Tibial nerve (tissue), 4 donors: ENCODE data around the gene RASSF1. TPM values are rescaled to one million over a fixed set of nuclear protein-coding genes. Genes with fewer than 3 reads are reported as not detected.

Source experiments
- DNase-seq, 2 donors: peaks; one replicate each; pipeline ENCODE4 v3.0.0-alpha.2; 2019; ENCODE audit warnings: low spot score in 2 of 2
- H3K27ac ChIP-seq, 4 donors: fragments of 200-600 bp; sonication (generic) in 3 of 4; one replicate each; pipeline ENCODE4 v1.5.1; 2017 to 2019; ENCODE audit warnings: mild to moderate bottlenecking in 1 of 4
- H3K27me3 ChIP-seq, 2 donors: fragments of 200-600 bp; sonication (generic) in 1 of 2; one replicate each; pipeline versions ENCODE4 v1.5.1 to v1.6.0; 2017 to 2019
- H3K36me3 ChIP-seq, 3 donors: fragments of 200-600 bp; sonication (generic); one replicate each; pipeline ENCODE4 v1.5.1; 2018 to 2019
- H3K4me1 ChIP-seq, 4 donors: fragments of 200-600 bp; sonication (generic) in 3 of 4; one replicate each; pipeline ENCODE4 v1.5.1; 2017 to 2019
- H3K4me3 ChIP-seq, 4 donors: fragments of 200-600 bp; sonication (generic) in 3 of 4; one replicate each; pipeline ENCODE4 v1.5.1; 2017 to 2019; ENCODE audit warnings: mild to moderate bottlenecking in 1 of 4, moderate library complexity in 1 of 4
- H3K9me3 ChIP-seq, 4 donors: fragments of 200-600 bp; sonication (generic) in 3 of 4; one replicate each; pipeline ENCODE4 v1.5.1; 2017 to 2019
- EP300 ChIP-seq, 2 donors: sonication (generic); formaldehyde crosslinking; IDR thresholded peaks; one replicate each; pipeline ENCODE4 v1.6.1; 2017; ENCODE audit warnings: antibody characterized with exemption in 2 of 2, mild to moderate bottlenecking in 1 of 2
- POLR2A ChIP-seq, 2 donors: fragments of 450-650 bp; IDR thresholded peaks; one replicate each; pipeline ENCODE4 v1.6.1; 2017; ENCODE audit warnings: antibody characterized with exemption in 2 of 2, mild to moderate bottlenecking in 2 of 2, moderate library complexity in 2 of 2
- WGBS, 2 donors: methylation state at CpG; one replicate each; pipeline ENCODE4 v1.1.5; 2018; 5-methylcytosine and 5-hydroxymethylcytosine counted together
- total RNA-seq, 4 donors: library from RNA; depleted of rRNA; stranded (reverse); fragments of >200 nt; gene quantifications; one replicate each; pipeline ENCODE4 v1.1.0, GENCODE V29; 2016
- TF ChIP-seq, protein P1 (sequence below), 5 experiments: fragments of 200-600 bp in 3 of 5; fragments of 450-650 bp in 2 of 5; sonication (generic) in 3 of 5; IDR thresholded peaks; one replicate each; pipeline ENCODE4 v1.5.1; 2016 to 2019; ENCODE audit warnings: antibody characterized with exemption in 5 of 5, mild to moderate bottlenecking in 3 of 5, moderate library complexity in 2 of 5

The RASSF1 gene
- total RNA-seq, 4 donors from 2014 or later, result 77.4 to 99.0 (median 82.6) TPM

DNA sequence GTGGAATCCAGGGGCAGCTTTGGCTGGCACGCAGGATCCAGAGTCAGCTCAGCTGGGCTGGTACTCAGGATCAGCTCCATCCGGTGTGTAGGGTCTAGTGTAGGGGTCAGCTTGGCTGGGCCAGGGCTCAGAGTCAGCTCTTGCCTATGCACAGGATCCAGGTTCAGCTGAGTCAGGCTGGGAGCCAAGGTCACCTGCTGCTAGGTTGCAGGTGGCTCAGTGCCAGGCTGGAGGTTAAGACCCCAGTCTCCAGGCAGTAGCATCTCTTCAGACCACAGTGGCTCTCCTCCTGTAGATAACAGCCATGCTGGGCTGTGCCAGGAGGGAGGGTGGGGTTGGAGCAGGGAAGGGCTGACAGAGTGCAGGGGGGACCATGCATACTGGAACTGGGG is 43.3 kb downstream of the RASSF1 start:
- Histone ChIP-seq H3K9me3 (no peaks in the 10 kb centered on the region), H3K4me3 (no peak overlapping the region), H3K27me3 (no peaks in the 10 kb centered on the region), H3K4me1 (peaks cover 0 to 53% (median 37%) of the 10 kb centered on the region in 4 donors), H3K36me3 (peaks cover 0 to 16% (median 0%) of the 10 kb centered on the region in 3 donors), H3K27ac (no peak overlapping the region)
- TF ChIP-seq POLR2A (IDR thresholded peaks at IDR 0.05), result no peak
- TF ChIP-seq EP300 (IDR thresholded peaks at IDR 0.05), result no peak
- TF ChIP-seq, protein P1, sequence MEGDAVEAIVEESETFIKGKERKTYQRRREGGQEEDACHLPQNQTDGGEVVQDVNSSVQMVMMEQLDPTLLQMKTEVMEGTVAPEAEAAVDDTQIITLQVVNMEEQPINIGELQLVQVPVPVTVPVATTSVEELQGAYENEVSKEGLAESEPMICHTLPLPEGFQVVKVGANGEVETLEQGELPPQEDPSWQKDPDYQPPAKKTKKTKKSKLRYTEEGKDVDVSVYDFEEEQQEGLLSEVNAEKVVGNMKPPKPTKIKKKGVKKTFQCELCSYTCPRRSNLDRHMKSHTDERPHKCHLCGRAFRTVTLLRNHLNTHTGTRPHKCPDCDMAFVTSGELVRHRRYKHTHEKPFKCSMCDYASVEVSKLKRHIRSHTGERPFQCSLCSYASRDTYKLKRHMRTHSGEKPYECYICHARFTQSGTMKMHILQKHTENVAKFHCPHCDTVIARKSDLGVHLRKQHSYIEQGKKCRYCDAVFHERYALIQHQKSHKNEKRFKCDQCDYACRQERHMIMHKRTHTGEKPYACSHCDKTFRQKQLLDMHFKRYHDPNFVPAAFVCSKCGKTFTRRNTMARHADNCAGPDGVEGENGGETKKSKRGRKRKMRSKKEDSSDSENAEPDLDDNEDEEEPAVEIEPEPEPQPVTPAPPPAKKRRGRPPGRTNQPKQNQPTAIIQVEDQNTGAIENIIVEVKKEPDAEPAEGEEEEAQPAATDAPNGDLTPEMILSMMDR (IDR thresholded peaks at IDR 0.05), result no peak
- DNase-seq, result no peak
- WGBS, 2 donors, result 78 to 100% methylated on average over 2 of the region's 2 CpGs

- DNase-seq, result no peak
- WGBS, 2 donors, result 92 to 95% methylated on average over 11 to 16 of the region's 18 CpGs
- H3K4me1 ChIP-seq, result peaks cover 0 to 49% (median 35%) of the 10 kb centered on the region in 4 donors
- TF ChIP-seq, protein P1 (IDR thresholded peaks at IDR 0.05), result no peak
- no peak for TF ChIP-seq POLR2A (IDR thresholded peaks at IDR 0.05)
- no peak for TF ChIP-seq EP300 (IDR thresholded peaks at IDR 0.05)
- H3K9me3 ChIP-seq, result no peaks in the 10 kb centered on the region
- H3K4me3 ChIP-seq, result no peak overlapping the region
- H3K36me3 ChIP-seq, result peaks cover 0 to 16% (median 0%) of the 10 kb centered on the region in 3 donors
- no peaks in the 10 kb centered on the region for H3K27me3 ChIP-seq
- H3K27ac ChIP-seq, result peak overlapping the region in 1 of 4 donors; percentile 13
These were observed 43.8 kb downstream of the RASSF1 start for GRCh38 chr3:50296721-50297383.

GRCh38 chr3:50295553-50296431 is 44.8 kb downstream of the RASSF1 start:
- no peak overlapping the region for H3K4me3 ChIP-seq
- DNase-seq, result no peak
- peaks cover 0 to 49% (median 38%) of the 10 kb centered on the region in 4 donors for H3K4me1 ChIP-seq
- 74 to 85% methylated on average over 8 of the region's 8 CpGs for WGBS, 2 donors
- H3K27ac ChIP-seq, result peak overlapping the region in 1 of 4 donors; percentile 13
- TF ChIP-seq EP300 (IDR thresholded peaks at IDR 0.05), result no peak
- no peak for TF ChIP-seq POLR2A (IDR thresholded peaks at IDR 0.05)
- TF ChIP-seq, protein P1 (IDR thresholded peaks at IDR 0.05), result no peak
- no peaks in the 10 kb centered on the region for H3K27me3 ChIP-seq
- peaks cover 0 to 16% (median 0%) of the 10 kb centered on the region in 3 donors for H3K36me3 ChIP-seq
- no peaks in the 10 kb centered on the region for H3K9me3 ChIP-seq

GRCh38 chr3:50294492-50295403 is 45.9 kb downstream of the RASSF1 start:
- Histone ChIP-seq H3K27ac (no peak overlapping the region), H3K9me3 (no peaks in the 10 kb centered on the region), H3K27me3 (no peaks in the 10 kb centered on the region), H3K4me1 (peaks cover 0 to 46% (median 28%) of the 10 kb centered on the region in 4 donors), H3K36me3 (peaks cover 0 to 24% (median 1%) of the 10 kb centered on the region in 3 donors), H3K4me3 (no peak overlapping the region)
- no peak for DNase-seq
- TF ChIP-seq, protein P1 (IDR thresholded peaks at IDR 0.05), result no peak
- TF ChIP-seq EP300 (IDR thresholded peaks at IDR 0.05), result no peak
- no peak for TF ChIP-seq POLR2A (IDR thresholded peaks at IDR 0.05)
- WGBS, 2 donors, result 90 to 91% methylated on average over 18 to 20 of the region's 22 CpGs
